ENCODE results near the gene C14orf119.

The C14orf119 gene

GRCh38 chr14:23110579-23111365, 15.5 kb downstream of the C14orf119 start:
- TF ChIP-seq CTCF (IDR thresholded peaks at IDR 0.05; ENCODE audit: low read depth, low read length, missing control alignments) = no peak
- H3K4me3 ChIP-seq (replicated peaks; ENCODE audit: low read depth, low read length) = no peak overlapping the region
- DNase-seq (ENCODE audit: extremely low read depth, low read depth) = no peak

GRCh38 chr14:23112359-23113178, 17.3 kb downstream of the C14orf119 start:
- no peak for TF ChIP-seq CTCF (IDR thresholded peaks at IDR 0.05; ENCODE audit: low read depth, low read length, missing control alignments)
- DNase-seq (ENCODE audit: extremely low read depth, low read depth) = no peak
- no peak overlapping the region for H3K4me3 ChIP-seq (replicated peaks; ENCODE audit: low read depth, low read length)

GRCh38 chr14:23113431-23114119, 18.3 kb downstream of the C14orf119 start:
- no peak for TF ChIP-seq CTCF (IDR thresholded peaks at IDR 0.05; ENCODE audit: low read depth, low read length, missing control alignments)
- H3K4me3 ChIP-seq (replicated peaks; ENCODE audit: low read depth, low read length) = no peak overlapping the region
- no peak for DNase-seq (ENCODE audit: extremely low read depth, low read depth)

GRCh38 chr14:23114120-23114458, 18.8 kb downstream of the C14orf119 start:
- TF ChIP-seq CTCF (IDR thresholded peaks at IDR 0.05; ENCODE audit: low read depth, low read length, missing control alignments) = no peak
- DNase-seq (ENCODE audit: extremely low read depth, low read depth) = no peak
- H3K4me3 ChIP-seq (replicated peaks; ENCODE audit: low read depth, low read length) = no peak overlapping the region

GRCh38 chr14:23114669-23115038, 19.3 kb downstream of the C14orf119 start:
- no peak overlapping the region for H3K4me3 ChIP-seq (replicated peaks; ENCODE audit: low read depth, low read length)
- no peak for TF ChIP-seq CTCF (IDR thresholded peaks at IDR 0.05; ENCODE audit: low read depth, low read length, missing control alignments)
- DNase-seq (ENCODE audit: extremely low read depth, low read depth) = no peak

- DNase-seq (ENCODE audit: extremely low read depth, low read depth) = peak; percentile 66
- no peak for TF ChIP-seq CTCF (IDR thresholded peaks at IDR 0.05; ENCODE audit: low read depth, low read length, missing control alignments)
- no peak overlapping the region for H3K4me3 ChIP-seq (replicated peaks; ENCODE audit: low read depth, low read length)
Observed at GRCh38 chr14:23115039-23115731, 19.9 kb downstream of the C14orf119 start.
